Activated CD8-positive, alpha-beta T cell treated with anti-CD3 and anti-CD28 coated beads for 36 hours (primary cell): Measurements from ENCODE around the gene CELSR1. TPM values are rescaled to one million over a fixed set of nuclear protein-coding genes. Genes with fewer than 3 reads are reported as not detected.

Experiments used
- ATAC-seq: fragments of 200-7000 bp; cut with Tn5 transposase; one replicate; pipeline ENCODE4 v1.10.0; 2021; ENCODE audit warnings: mild to moderate bottlenecking, moderate library complexity
- CTCF ChIA-PET: fragments of 350-600 bp; sonication (Branson Sonifier 250); formaldehyde crosslinking; loops from one replicate; lab custom pipeline; 2021; ENCODE audit warnings: antibody characterized with exemption; lab: Charles Lee
- POLR2A ChIA-PET: fragments of 350-600 bp; sonication (Branson Sonifier 250); formaldehyde crosslinking; loops from one replicate; lab custom pipeline; 2021; ENCODE audit warnings: antibody characterized with exemption; lab: Charles Lee
- DNase-seq: peaks from one replicate; pipeline ENCODE4 v3.0.0-alpha.2; 2020
- H3K27ac Mint-ChIP-seq: one replicate; pipeline ENCODE4 v1.8.0; 2021; ENCODE audit warnings: mild to moderate bottlenecking, mixed read lengths
- H3K27me3 Mint-ChIP-seq: one replicate; pipeline ENCODE4 v1.8.0; 2021; ENCODE audit warnings: mixed read lengths
- H3K36me3 Mint-ChIP-seq: one replicate; pipeline ENCODE4 v1.8.0; 2021; ENCODE audit warnings: low read depth, mixed read lengths
- H3K4me1 Mint-ChIP-seq: one replicate; pipeline ENCODE4 v1.8.0; 2021; ENCODE audit warnings: low read depth, mixed read lengths
- H3K4me3 Mint-ChIP-seq: one replicate; pipeline ENCODE4 v1.8.0; 2021; ENCODE audit warnings: mild to moderate bottlenecking, moderate library complexity, mixed read lengths
- H3K9me3 Mint-ChIP-seq: one replicate; pipeline ENCODE4 v1.8.0; 2021; ENCODE audit warnings: mixed read lengths
- intact Hi-C: fragments of 100-400 bp; cut with micrococcal nuclease; formaldehyde crosslinking; loops from one replicate; pipeline ENCODE4 v1.10.0; 2022
- total RNA-seq, 2 experiments: library from RNA; stranded (reverse); gene quantifications; one replicate each; pipeline ENCODE4 v1.2.3, GENCODE V29; 2021
- TF ChIP-seq, protein P1 (sequence below): fragments of 200-600 bp; IDR thresholded peaks from one replicate; pipeline ENCODE4 v1.8.0; 2022; ENCODE audit warnings: antibody characterized with exemption, mild to moderate bottlenecking

CELSR1 gene
- total RNA-seq, 2 experiments from 2014 or later: 0.25 to 0.36 TPM

DNA sequence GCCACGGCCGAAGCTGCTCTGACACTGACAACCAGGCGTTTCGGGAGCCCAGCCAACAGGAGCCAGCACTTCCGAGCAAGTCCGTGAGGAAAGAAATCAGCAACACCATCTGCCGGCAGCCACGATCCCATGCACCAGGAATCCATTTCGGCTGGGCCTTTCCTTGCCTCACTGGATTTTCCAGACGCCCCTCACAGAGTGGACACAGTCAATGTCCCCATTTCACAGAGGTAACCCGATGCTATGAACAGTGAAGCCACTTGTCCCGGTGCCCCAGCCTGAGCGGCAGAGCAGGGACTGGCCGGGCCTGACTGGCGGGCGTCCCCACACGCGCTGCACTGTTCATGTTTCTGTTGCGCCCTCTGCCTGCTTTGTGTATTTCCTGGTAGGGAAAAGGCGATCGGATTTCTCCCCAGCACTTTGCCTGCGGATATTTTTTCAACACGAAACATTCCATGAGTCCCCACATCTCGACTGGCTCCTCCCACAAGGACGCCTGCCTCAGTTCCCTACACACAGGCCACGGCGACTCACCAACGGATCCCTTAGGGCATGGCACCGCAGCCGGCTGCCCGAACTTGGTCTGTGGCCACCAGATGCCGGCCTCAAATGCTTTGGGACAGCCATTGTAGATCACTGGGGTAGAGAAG, 146.6 kb downstream of the CELSR1 start:
- ChIA-PET CTCF (interaction anchor here (1.0 kb wide), 1 partner anchor 23 kb away, joined by 3 read pairs; no protein-coding TSS in a partner anchor), POLR2A (no interaction called here)
- Mint-ChIP-seq H3K27me3 (no peaks in the 10 kb centered on the region), H3K36me3 (no peaks in the 10 kb centered on the region), H3K4me1 (peaks cover 5% of the 10 kb centered on the region), H3K4me3 (no peak overlapping the region), H3K9me3 (no peaks in the 10 kb centered on the region), H3K27ac (no peak overlapping the region)
- DNase-seq (no peak), ATAC-seq (no peak)
- intact Hi-C loops: no loop called here
- TF ChIP-seq, protein P1, sequence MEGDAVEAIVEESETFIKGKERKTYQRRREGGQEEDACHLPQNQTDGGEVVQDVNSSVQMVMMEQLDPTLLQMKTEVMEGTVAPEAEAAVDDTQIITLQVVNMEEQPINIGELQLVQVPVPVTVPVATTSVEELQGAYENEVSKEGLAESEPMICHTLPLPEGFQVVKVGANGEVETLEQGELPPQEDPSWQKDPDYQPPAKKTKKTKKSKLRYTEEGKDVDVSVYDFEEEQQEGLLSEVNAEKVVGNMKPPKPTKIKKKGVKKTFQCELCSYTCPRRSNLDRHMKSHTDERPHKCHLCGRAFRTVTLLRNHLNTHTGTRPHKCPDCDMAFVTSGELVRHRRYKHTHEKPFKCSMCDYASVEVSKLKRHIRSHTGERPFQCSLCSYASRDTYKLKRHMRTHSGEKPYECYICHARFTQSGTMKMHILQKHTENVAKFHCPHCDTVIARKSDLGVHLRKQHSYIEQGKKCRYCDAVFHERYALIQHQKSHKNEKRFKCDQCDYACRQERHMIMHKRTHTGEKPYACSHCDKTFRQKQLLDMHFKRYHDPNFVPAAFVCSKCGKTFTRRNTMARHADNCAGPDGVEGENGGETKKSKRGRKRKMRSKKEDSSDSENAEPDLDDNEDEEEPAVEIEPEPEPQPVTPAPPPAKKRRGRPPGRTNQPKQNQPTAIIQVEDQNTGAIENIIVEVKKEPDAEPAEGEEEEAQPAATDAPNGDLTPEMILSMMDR: no peak

DNA sequence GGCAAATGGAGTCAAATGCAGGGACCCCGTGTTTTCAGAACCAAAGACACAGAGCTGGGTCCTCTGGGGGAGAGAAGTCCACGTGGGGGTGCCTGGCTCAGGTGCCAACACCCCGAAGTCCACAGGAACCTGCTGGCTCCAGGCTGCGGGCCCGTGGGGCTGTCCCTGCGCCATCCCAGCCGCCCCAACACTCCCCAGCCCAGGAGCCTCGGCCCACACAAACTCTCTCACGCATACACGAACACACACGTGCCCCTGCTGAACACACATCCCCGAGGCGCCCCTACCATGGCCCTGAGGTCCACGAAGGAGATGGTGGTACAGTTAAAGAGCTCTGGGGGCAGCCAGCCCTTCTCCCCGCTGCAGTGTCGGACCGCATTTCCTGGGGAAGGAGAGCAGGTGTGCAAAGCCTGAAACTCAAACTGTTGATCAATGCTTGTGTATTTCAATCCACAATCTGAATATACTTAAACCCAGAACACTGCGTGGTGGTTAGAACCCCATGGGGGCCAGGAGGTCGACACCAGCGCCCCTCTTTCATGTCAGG, 147.2 kb downstream of the CELSR1 start:
- intact Hi-C loops: no loop called here
- ATAC-seq: no peak
- CTCF ChIA-PET: interaction anchor here (1.0 kb wide), 1 partner anchor 22 kb away, joined by 3 read pairs; no protein-coding TSS in a partner anchor
- H3K27ac Mint-ChIP-seq: no peak overlapping the region
- no peaks in the 10 kb centered on the region for H3K27me3 Mint-ChIP-seq
- DNase-seq: no peak
- TF ChIP-seq, protein P1: no peak
- POLR2A ChIA-PET: no interaction called here
- H3K4me1 Mint-ChIP-seq: peaks cover 5% of the 10 kb centered on the region
- H3K36me3 Mint-ChIP-seq: no peaks in the 10 kb centered on the region
- no peaks in the 10 kb centered on the region for H3K9me3 Mint-ChIP-seq
- no peak overlapping the region for H3K4me3 Mint-ChIP-seq

DNA sequence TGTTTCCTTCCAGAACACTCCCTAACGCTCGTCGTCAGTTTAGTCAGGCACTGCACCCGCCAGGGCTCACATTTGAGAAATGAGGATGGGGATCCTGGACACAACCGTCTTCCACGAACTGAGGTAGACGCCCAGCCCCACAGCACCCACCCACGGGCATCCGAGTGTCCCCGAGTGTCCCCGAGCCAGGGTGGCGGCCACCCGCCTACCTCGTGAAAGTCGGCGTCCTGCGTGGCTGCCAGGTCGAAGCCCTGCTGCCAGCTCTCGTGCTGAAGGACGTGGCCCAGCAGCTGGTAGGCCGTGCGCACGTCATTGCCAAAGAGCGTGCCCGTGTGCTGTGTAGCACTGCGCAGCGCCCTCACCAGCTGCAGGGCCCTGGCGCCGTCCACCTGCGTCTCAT, 148.3 kb downstream of the CELSR1 start:
- Mint-ChIP-seq H3K27me3 (no peaks in the 10 kb centered on the region), H3K9me3 (no peaks in the 10 kb centered on the region), H3K36me3 (no peaks in the 10 kb centered on the region), H3K4me1 (peaks cover 5% of the 10 kb centered on the region), H3K4me3 (no peak overlapping the region), H3K27ac (no peak overlapping the region)
- TF ChIP-seq, protein P1: no peak
- DNase-seq (no peak), ATAC-seq (no peak)
- ChIA-PET POLR2A (no interaction called here), CTCF (no interaction called here)
- intact Hi-C loops: no loop called here

DNA sequence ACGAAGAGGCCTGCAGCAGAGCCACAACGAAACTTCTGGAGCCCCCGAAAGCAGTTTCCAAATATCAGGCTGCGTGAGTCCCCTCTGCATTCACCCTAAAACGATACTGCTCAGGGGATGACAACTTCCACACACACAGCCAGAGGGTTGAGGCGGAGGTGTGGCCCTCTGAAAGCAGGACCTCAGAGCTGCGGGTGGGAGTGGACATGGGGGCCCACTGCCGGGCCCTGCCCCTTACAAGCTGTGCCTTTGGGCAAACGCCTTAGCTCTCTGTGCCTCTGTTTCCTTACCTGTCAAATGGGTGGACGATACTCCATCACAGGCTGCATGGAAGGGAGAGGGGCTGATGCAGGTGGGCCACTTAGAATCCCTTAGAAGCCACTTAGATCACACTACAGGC, 148.8 kb downstream of the CELSR1 start:
- H3K27ac Mint-ChIP-seq: no peak overlapping the region
- H3K27me3 Mint-ChIP-seq: no peaks in the 10 kb centered on the region

DNA sequence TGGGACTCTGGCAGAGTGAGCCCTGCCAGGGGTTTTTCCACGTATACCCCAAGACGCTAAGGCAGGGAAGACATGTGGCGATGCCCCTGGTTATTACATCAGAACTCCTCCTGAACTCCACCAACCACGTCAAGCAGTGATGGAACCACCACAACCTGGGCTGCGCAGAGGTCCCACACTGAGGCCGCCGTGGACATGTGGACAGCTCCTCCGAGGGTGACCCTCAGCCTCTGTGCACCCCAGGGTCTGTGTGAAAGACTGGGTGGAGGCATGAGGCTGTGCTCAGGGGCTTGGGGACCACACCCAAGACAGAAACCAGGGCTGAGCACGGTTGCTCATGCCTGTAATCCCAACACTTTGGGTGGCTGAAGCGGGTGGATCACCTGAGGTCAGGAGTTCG, 149.7 kb downstream of the CELSR1 start:
- no peaks in the 10 kb centered on the region for H3K36me3 Mint-ChIP-seq
- CTCF ChIA-PET: no interaction called here

More for the DNA sequence above, 148.8 kb downstream of the CELSR1 start:
- TF ChIP-seq, protein P1: no peak
- intact Hi-C loops: no loop called here
- Mint-ChIP-seq H3K9me3 (no peaks in the 10 kb centered on the region), H3K36me3 (no peaks in the 10 kb centered on the region), H3K4me1 (peaks cover under 1% of the 10 kb centered on the region), H3K4me3 (no peak overlapping the region)
- ATAC-seq: no peak
- no peak for DNase-seq
- ChIA-PET POLR2A (no interaction called here), CTCF (no interaction called here)

More for the DNA sequence above, 149.7 kb downstream of the CELSR1 start:
- ATAC-seq: no peak
- no peaks in the 10 kb centered on the region for H3K4me1 Mint-ChIP-seq
- POLR2A ChIA-PET: no interaction called here
- no peaks in the 10 kb centered on the region for H3K9me3 Mint-ChIP-seq
- TF ChIP-seq, protein P1: no peak
- H3K27ac Mint-ChIP-seq: no peak overlapping the region
- no peak overlapping the region for H3K4me3 Mint-ChIP-seq
- intact Hi-C loops: no loop called here
- no peaks in the 10 kb centered on the region for H3K27me3 Mint-ChIP-seq
- DNase-seq: no peak
